Measurements from ENCODE around the gene KLRF2. TPM values are rescaled to one million over a fixed set of nuclear protein-coding genes. Genes with fewer than 3 reads are reported as not detected.

The KLRF2 gene
- total RNA-seq, 6 experiments from 2014 or later = not detected

- DNase-seq (no peak), ATAC-seq (no peak)
- Histone ChIP-seq H3K27me3 (no peaks in the 10 kb centered on the region), H3K9me3 (no peaks in the 10 kb centered on the region), H3K36me3 (no peaks in the 10 kb centered on the region), H3K4me3 (no peak overlapping the region), H3K27ac (no peak overlapping the region), H3K4me1 (no peaks in the 10 kb centered on the region)
- intact Hi-C loops (cut with DNase I) = no loop called here
- TF ChIP-seq CTCF (IDR thresholded peaks at IDR 0.05) (no peak), POLR2A (IDR thresholded peaks at IDR 0.05) (no peak)
- 35% methylated on average over 2 of the region's 2 CpGs for WGBS (ENCODE audit: insufficient coverage, low coverage, low lambda C conversion rate, missing lambda C conversion rate)
These were observed 63.1 kb downstream of the KLRF2 start for GRCh38 chr12:9944391-9944790.

Other genes with a start within 250 kb of the KLRF2 start
- 1 to 10 TPM in 5 of 6 experiments, under 1 TPM in 1; 0.62 to 4.4 (median 1.6) TPM for gene CLEC2D, start 211.8 kb upstream of the KLRF2 start, total RNA-seq
- under 1 TPM in 2 of 6 experiments, not detected in 4; 0.56 to 0.60 TPM for gene CLECL1, start 148.4 kb upstream of the KLRF2 start, total RNA-seq
- gene CD69, start 120.6 kb upstream of the KLRF2 start, total RNA-seq = 1 to 10 TPM in 3 of 6 experiments, under 1 TPM in 3; 0.26 to 2.3 (median 1.0) TPM
- 1 to 10 TPM in 2 of 6 experiments, under 1 TPM in 2, not detected in 2; 0.65 to 1.4 (median 0.90) TPM for gene KLRF1, start 54.0 kb upstream of the KLRF2 start, total RNA-seq
- gene CLEC2B, start 12.1 kb upstream of the KLRF2 start, total RNA-seq = 10 to 100 TPM in 1 of 6 experiments, 1 to 10 TPM in 5; 1.4 to 11.1 (median 4.9) TPM
- not detected for gene CLEC2A, start 50.9 kb downstream of the KLRF2 start, total RNA-seq
- gene CLEC12A, start 89.9 kb downstream of the KLRF2 start, total RNA-seq = 1 to 10 TPM in 2 of 6 experiments, under 1 TPM in 4; 0.22 to 2.9 (median 0.99) TPM
- gene CLEC1B, start 117.6 kb downstream of the KLRF2 start, total RNA-seq = 10 to 100 TPM in 3 of 6 experiments, 1 to 10 TPM in 3; 6.8 to 23.5 (median 9.7) TPM
- not detected for gene CLEC12B, start 129.1 kb downstream of the KLRF2 start, total RNA-seq
- gene CLEC9A, start 149.2 kb downstream of the KLRF2 start, total RNA-seq = not detected
- 1 to 10 TPM in 2 of 6 experiments, under 1 TPM in 4; 0.49 to 2.5 (median 0.71) TPM for gene CLEC1A, start 217.5 kb downstream of the KLRF2 start, total RNA-seq
- gene CLEC7A, start 248.7 kb downstream of the KLRF2 start, total RNA-seq = 1 to 10 TPM; 1.6 to 9.5 (median 3.8) TPM

All from right lobe of liver (tissue), 6 donors.